H1 (cell line): ENCODE results near the gene TBC1D17. TPM values are rescaled to one million over a fixed set of nuclear protein-coding genes. Genes with fewer than 3 reads are reported as not detected.

ENCODE experiments used
- CTCF ChIA-PET: fragments of 300-600 bp; sonication (Branson Sonifier 250); formaldehyde crosslinking; loops from one replicate; lab custom pipeline; 2021; ENCODE audit not compliant: partially characterized antibody; lab: Charles Lee
- POLR2A ChIA-PET: fragments of 300-600 bp; sonication (Branson Sonifier 250); formaldehyde crosslinking; loops from one replicate; lab custom pipeline; 2021; ENCODE audit warnings: inconsistent platforms; ENCODE audit not compliant: partially characterized antibody; lab: Charles Lee
- DNase-seq, 2 experiments: peaks; one replicate each; pipeline versions ENCODE4 v3.0.0 to v3.0.0-alpha.2; 2010 to 2022; ENCODE audit warnings: low spot score in 2 of 2, low read depth in 1 of 2, mixed read lengths in 1 of 2
- FAIRE-seq: peaks from 2 replicates; lab custom pipeline; 2011; peaks lifted over from hg19 to GRCh38; lab: Jason Lieb, UNC
- H2AFZ ChIP-seq: 2 replicates; pipeline ENCODE4 v1.8.1; 2012; ENCODE audit warnings: low read length, inconsistent platforms
- H2AK5ac ChIP-seq: 2 replicates; pipeline ENCODE4 v1.6.1; 2013; ENCODE audit warnings: low read depth, low read length
- H2BK120ac ChIP-seq: replicated peaks from 2 replicates; pipeline ENCODE3; 2013; ENCODE audit warnings: low read depth, low read length, inconsistent platforms
- H2BK12ac ChIP-seq: 2 replicates; pipeline ENCODE4 v1.6.1; 2013; ENCODE audit warnings: low read depth, low read length
- H2BK15ac ChIP-seq: 2 replicates; pipeline ENCODE4 v1.6.1; 2013; ENCODE audit warnings: low read length
- H2BK20ac ChIP-seq: 2 replicates; pipeline ENCODE4 v1.6.1; 2013; ENCODE audit warnings: low read length
- H2BK5ac ChIP-seq: 2 replicates; pipeline ENCODE4 v1.6.1; 2013; ENCODE audit warnings: low read depth, low read length
- H3K14ac ChIP-seq: 2 replicates; pipeline ENCODE4 v1.6.1; 2013; ENCODE audit warnings: inconsistent platforms; ENCODE audit not compliant: insufficient read length
- H3K18ac ChIP-seq: 2 replicates; pipeline ENCODE4 v1.6.1; 2013; ENCODE audit warnings: low read length; ENCODE audit errors: extremely low read depth
- H3K23ac ChIP-seq: 2 replicates; pipeline ENCODE4 v1.6.1; 2013; ENCODE audit warnings: inconsistent platforms; ENCODE audit not compliant: insufficient read length
- H3K23me2 ChIP-seq: 2 replicates; pipeline ENCODE4 v1.6.1; 2013; ENCODE audit warnings: low read depth, low read length
- H3K27ac ChIP-seq: 2 replicates; pipeline ENCODE4 v1.6.1; 2011; ENCODE audit warnings: low read depth, low read length, inconsistent platforms
- H3K27me3 ChIP-seq, 4 experiments: replicated peaks in 1 of 4; 1 replicate in 1 of 4; 2 replicates in 3 of 4; pipeline versions ENCODE4 v1.6.1 to v1.8.1; 2011 to 2013; ENCODE audit warnings: low read length in 3 of 4, mild to moderate bottlenecking in 3 of 4, inconsistent platforms in 2 of 4, mixed read lengths in 2 of 4, moderate library complexity in 1 of 4; ENCODE audit not compliant: control insufficient read depth in 3 of 4, insufficient read depth in 3 of 4; ENCODE audit errors: extremely low read depth in 1 of 4
- H3K36me3 ChIP-seq, 4 experiments: 2 replicates each; pipeline versions ENCODE4 v1.6.1 to v1.8.1; 2011 to 2013; ENCODE audit warnings: mild to moderate bottlenecking in 4 of 4, low read length in 3 of 4, moderate library complexity in 2 of 4, control low read depth in 1 of 4, inconsistent platforms in 1 of 4; ENCODE audit not compliant: insufficient read depth in 4 of 4, control insufficient read depth in 2 of 4
- H3K4ac ChIP-seq: replicated peaks from 2 replicates; pipeline ENCODE3; 2013; ENCODE audit warnings: low read length, low read depth, mixed read lengths, inconsistent platforms; ENCODE audit not compliant: insufficient read length
- H3K4me1 ChIP-seq, 4 experiments: replicated peaks in 1 of 4; 1 replicate in 1 of 4; 2 replicates in 3 of 4; pipeline versions ENCODE4 v1.6.1 to v1.8.1; 2011 to 2013; ENCODE audit warnings: low read length in 3 of 4, inconsistent platforms in 2 of 4, mixed read lengths in 1 of 4; ENCODE audit not compliant: insufficient read depth in 4 of 4, control insufficient read depth in 3 of 4
- H3K4me2 ChIP-seq, 2 experiments: 2 replicates each; pipeline versions ENCODE4 v1.6.1 to v1.8.1; 2011 to 2013; ENCODE audit warnings: low read depth in 2 of 2, low read length in 2 of 2, control low read depth in 1 of 2, inconsistent platforms in 1 of 2, mild to moderate bottlenecking in 1 of 2; ENCODE audit not compliant: insufficient read depth in 1 of 2
- H3K4me3 ChIP-seq, 4 experiments: fragments of 200-600, 300-600 bp in 1 of 4; sonication (generic), shearing (Covaris generic), sonication (Bioruptor Twin) in 1 of 4; 2 replicates each; pipeline versions ENCODE4 v1.5.1 to v1.8.1; 2011 to 2016; ENCODE audit warnings: low read length in 4 of 4, low read depth in 3 of 4, control low read depth in 2 of 4, inconsistent platforms in 2 of 4, mild to moderate bottlenecking in 2 of 4, mixed read lengths in 1 of 4, moderate library complexity in 1 of 4; ENCODE audit not compliant: insufficient read depth in 2 of 4; ENCODE audit errors: extremely low read depth in 1 of 4
- H3K56ac ChIP-seq: replicated peaks from 2 replicates; pipeline ENCODE3; 2013; ENCODE audit warnings: low read depth, mild to moderate bottlenecking, mixed read lengths, low read length, inconsistent platforms; ENCODE audit not compliant: insufficient read length
- H3K79me1 ChIP-seq: 2 replicates; pipeline ENCODE4 v1.6.1; 2013; ENCODE audit warnings: low read depth, low read length, control low read depth
- H3K79me2 ChIP-seq, 2 experiments: 2 replicates each; pipeline versions ENCODE4 v1.6.1 to v1.8.1; 2012 to 2013; ENCODE audit warnings: low read length in 2 of 2, mild to moderate bottlenecking in 2 of 2, inconsistent platforms in 1 of 2; ENCODE audit not compliant: insufficient read depth in 2 of 2, control insufficient read depth in 1 of 2
- H3K9ac ChIP-seq, 4 experiments: replicated peaks in 1 of 4; 1 replicate in 1 of 4; 2 replicates in 3 of 4; pipeline versions ENCODE4 v1.6.1 to v1.8.1; 2011 to 2013; ENCODE audit warnings: low read depth in 3 of 4, low read length in 3 of 4, control low read depth in 2 of 4, mild to moderate bottlenecking in 2 of 4, moderate library complexity in 2 of 4, inconsistent platforms in 1 of 4; ENCODE audit errors: extremely low read depth in 1 of 4
- H3K9me3 ChIP-seq, 2 experiments: 2 replicates each; pipeline versions ENCODE4 v1.6.1 to v1.8.1; 2012 to 2013; ENCODE audit warnings: mild to moderate bottlenecking in 2 of 2, moderate library complexity in 2 of 2, control low read depth in 1 of 2, inconsistent platforms in 1 of 2, low read depth in 1 of 2, low read length in 1 of 2, mixed read lengths in 1 of 2; ENCODE audit not compliant: insufficient read depth in 2 of 2
- H4K20me1 ChIP-seq, 2 experiments: replicated peaks in 1 of 2; 2 replicates each; pipeline versions ENCODE3 to v1.8.1; 2011 to 2013; ENCODE audit warnings: inconsistent platforms in 2 of 2, low read length in 2 of 2, mild to moderate bottlenecking in 1 of 2; ENCODE audit not compliant: insufficient read depth in 2 of 2, control insufficient read depth in 1 of 2
- H4K5ac ChIP-seq: 2 replicates; pipeline ENCODE4 v1.6.1; 2013; ENCODE audit warnings: low read length, low read depth, mixed read lengths, inconsistent platforms; ENCODE audit not compliant: insufficient read length
- H4K8ac ChIP-seq: 2 replicates; pipeline ENCODE4 v1.8.0; 2013; ENCODE audit warnings: mild to moderate bottlenecking, moderate library complexity, low read length, inconsistent platforms; ENCODE audit not compliant: insufficient read depth; ENCODE audit errors: extremely low read depth
- H4K91ac ChIP-seq: replicated peaks from 2 replicates; pipeline ENCODE3; 2013; ENCODE audit warnings: low read length, mixed read lengths, inconsistent platforms; ENCODE audit not compliant: insufficient read length
- KDM1A ChIP-seq: fragments of 200-600, 300-600 bp; sonication (generic); IDR thresholded peaks from 2 replicates; pipeline ENCODE4 v1.7.1; 2016; ENCODE audit warnings: mild to moderate bottlenecking, low read length, borderline replicate concordance
- SP4 ChIP-seq: IDR thresholded peaks from 2 replicates; pipeline ENCODE4 v1.6.1; 2012; ENCODE audit warnings: low read length, inconsistent platforms
- WGBS, 2 experiments: shearing (Covaris generic) in 1 of 2; methylation state at CpG; one replicate each; pipeline versions ENCODE4 v1.1.6 to v1.1.7; 2013 to 2015; ENCODE audit warnings: low lambda C conversion rate in 2 of 2, mixed read lengths in 2 of 2, inconsistent platforms in 1 of 2, low coverage in 1 of 2, missing lambda C conversion rate in 1 of 2; ENCODE audit not compliant: insufficient replicate concordance in 2 of 2, insufficient coverage in 1 of 2, insufficient read length in 1 of 2; ENCODE audit errors: extremely low coverage in 1 of 2, missing lambda C conversion rate in 1 of 2; 5-methylcytosine and 5-hydroxymethylcytosine counted together
- polyA plus RNA-seq, 7 experiments: library from polyadenylated mRNA; depleted of rRNA in 3 of 7; stranded (reverse) in 5 of 7; unstranded in 2 of 7; fragments of >200 nt in 5 of 7; fragments of 200-250 nt in 2 of 7; gene quantifications; 1 replicate in 5 of 7; 2 replicates in 1 of 7; 4 replicates in 1 of 7; pipeline versions ENCODE4 v1.2.1 to v1.2.3, GENCODE V29; 2011 to 2013; ENCODE audit warnings: missing spikeins in 2 of 7, mixed read lengths in 2 of 7
- total RNA-seq: library from RNA; stranded (reverse); fragmentation: NEBNext Ultra II Directional; extraction: Animal tissue kit (Norgen Biotek cat#: 25700); gene quantifications from 2 replicates; pipeline ENCODE4 v1.2.1, GENCODE V29; 2021

The TBC1D17 gene
- total and polyA plus RNA-seq, 2 of the 8 experiments (the other 6 are each of a cell fraction or from before 2014, with no cell fraction given) = 30.3 to 44.9 TPM

DNA sequence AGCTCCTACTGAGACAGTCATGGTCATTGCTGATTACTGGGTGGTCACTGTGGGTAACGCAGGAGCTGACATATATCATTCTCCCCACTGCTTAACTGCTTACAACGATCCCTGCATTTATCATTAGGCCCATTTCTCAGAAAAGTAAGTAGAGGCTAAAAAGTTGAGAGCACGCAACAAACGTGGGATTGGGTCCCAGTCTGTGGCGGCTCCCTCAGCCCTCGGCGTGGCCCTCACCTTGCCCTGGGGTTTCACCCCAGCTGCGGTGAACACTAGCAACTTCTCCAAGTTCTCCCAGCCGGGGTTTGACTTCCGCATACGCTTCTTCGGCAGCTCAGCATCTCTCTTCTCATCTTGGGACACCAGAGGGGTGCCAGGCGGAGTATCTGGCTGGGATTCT lies 12.6 kb upstream of the TBC1D17 start:
- Histone ChIP-seq H2BK20ac (no peak overlapping the region), H2BK5ac (no peak overlapping the region), H3K23ac (no peak overlapping the region), H3K79me1 (peaks cover 12% of the 10 kb centered on the region), H2BK15ac (no peak overlapping the region), H3K36me3 (peaks cover 16 to 42% (median 30%) of the 10 kb centered on the region in 4 experiments), H3K9ac (no peak overlapping the region), H3K4me2 (peak overlapping the region in 1 of 2 experiments; percentile 93; a peak in 2 of 4 replicates), H4K5ac (no peak overlapping the region), H3K18ac (no peak overlapping the region), H2BK12ac (no peak overlapping the region), H3K9me3 (no peaks in the 10 kb centered on the region), H3K56ac (no peak overlapping the region), H2AFZ (no peak overlapping the region), H3K4me1 (peaks cover 0 to 16% (median 4%) of the 10 kb centered on the region in 4 experiments; a peak in 5 of 7 replicates), H3K27ac (no peak overlapping the region), H2BK120ac (no peak overlapping the region), H3K14ac (no peak overlapping the region), H3K27me3 (no peaks in the 10 kb centered on the region), H3K23me2 (peaks cover 10% of the 10 kb centered on the region), H3K4me3 (no peak overlapping the region), H4K91ac (no peak overlapping the region), H2AK5ac (no peak overlapping the region), H3K79me2 (peaks cover 0 to 27% of the 10 kb centered on the region in 2 experiments; a peak in 2 of 4 replicates), H4K20me1 (peaks cover 14 to 27% of the 10 kb centered on the region in 2 experiments), H3K4ac (no peak overlapping the region), H4K8ac (no peak overlapping the region)
- CTCF ChIA-PET = interaction anchor here (0.7 to 3.4 kb wide), 7 partner anchors 11 to 181 kb away, joined by 3 to 13 read pairs (median 4); partner anchors contain the start of gene FUZ
- FAIRE-seq (no peak), DNase-seq (no peak)
- POLR2A ChIA-PET = interaction anchor here (0.7 to 12.4 kb wide), 11 partner anchors 11 to 174 kb away, joined by 3 to 247 read pairs (median 4); partner anchors contain the start of genes AKT1S1, ATF5, CPT1C and FUZ
- TF ChIP-seq SP4 (no peak), KDM1A (peak; percentile 92)
- 96% methylated on average over 13 of the region's 13 CpGs; no CpG with 5 or more reads in 1 of the 2 experiments for WGBS, 2 experiments
